T follicular helper cell (primary cell): ENCODE measurements around the gene RAVER2.
"Not testable (repeated sequence)": the region's sequence is repeated elsewhere in the genome, so short reads cannot be mapped to it uniquely, and the experiment has no call there.

Source experiments
- DNase-seq: peaks from one replicate; pipeline ENCODE4 v3.0.0-alpha.2; 2020; ENCODE audit warnings: low read depth

RAVER2 gene

DNA sequence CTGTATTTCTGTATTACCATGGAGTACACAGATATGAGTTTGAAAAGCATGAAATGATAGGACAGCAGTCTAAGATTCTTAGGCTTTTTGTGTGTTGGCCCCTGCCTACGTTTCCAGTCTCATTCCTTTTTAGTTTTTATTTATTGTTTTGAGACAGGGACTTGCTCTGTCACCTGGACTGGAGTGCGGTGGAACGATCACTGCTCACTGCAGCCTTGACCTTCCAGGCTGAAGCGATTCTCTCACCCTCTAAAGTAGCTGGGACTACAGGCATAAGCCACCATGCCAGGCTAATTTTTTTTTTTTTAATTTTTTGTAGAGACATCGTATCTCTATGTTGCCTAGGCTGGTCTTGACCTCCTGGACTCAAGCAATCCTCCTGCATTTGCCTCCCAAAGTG lies 3.8 kb downstream of the RAVER2 start:
- no peak for DNase-seq

DNA sequence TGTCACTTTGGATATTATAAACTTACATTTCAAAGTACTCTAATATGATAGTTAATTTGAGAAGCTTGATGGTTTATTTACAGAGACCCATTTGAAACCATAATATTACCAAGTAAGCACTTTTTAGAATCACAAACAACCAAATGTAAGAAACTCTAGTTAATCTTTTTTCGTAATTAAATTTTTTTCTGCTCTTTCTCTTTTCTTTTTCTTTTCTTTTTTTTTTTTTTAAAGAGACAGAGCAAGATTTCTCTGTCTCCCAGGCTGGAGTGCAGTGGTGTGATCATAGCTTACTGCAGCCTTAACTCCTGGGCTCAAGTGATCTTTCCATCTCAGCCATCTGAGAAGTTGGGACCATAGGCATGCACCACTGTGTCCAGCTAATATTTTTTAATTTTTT lies 5.2 kb downstream of the RAVER2 start:
- no peak for DNase-seq

DNA sequence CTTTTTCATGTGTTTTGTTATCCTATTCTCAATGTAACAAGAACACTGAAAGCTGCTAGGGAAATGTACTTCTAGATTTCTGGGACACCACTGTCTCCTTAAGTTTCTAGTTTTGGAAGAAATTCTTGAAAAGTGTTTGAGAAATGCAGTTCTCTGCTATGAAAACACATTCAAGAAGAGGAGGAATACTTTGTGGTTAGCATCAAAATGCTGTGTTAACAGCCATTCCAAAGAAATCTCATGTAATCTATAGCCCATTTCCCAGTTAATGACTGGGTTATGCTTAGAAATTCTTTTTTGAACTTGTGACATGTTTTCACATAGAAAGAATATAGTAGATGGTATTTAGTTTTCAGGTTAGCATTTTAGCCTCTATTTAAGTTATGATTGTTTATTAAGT lies 6.0 kb downstream of the RAVER2 start:
- DNase-seq: no peak

- no peak for DNase-seq
Measured at GRCh38 chr1:64754173-64754572, 9.3 kb downstream of the RAVER2 start.

DNA sequence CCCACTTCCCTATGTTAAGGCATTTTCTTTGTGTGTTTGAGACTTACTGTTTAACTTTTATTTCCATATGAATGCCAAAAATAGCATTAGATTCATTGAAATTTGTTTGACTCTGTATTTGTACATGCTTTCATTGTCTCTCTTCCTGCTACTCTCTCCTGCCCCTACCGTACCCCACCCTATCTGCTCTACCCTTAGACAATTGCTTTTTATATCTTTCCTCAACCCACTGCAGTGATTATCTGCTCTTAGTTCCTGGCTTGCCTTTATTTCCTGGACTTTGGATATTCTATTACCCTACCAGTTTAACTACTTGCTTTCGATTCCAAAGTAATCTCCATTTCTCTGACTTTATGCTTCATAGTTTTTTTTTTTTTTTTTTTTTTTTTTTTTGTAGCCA lies 10.5 kb downstream of the RAVER2 start:
- no peak for DNase-seq

- no peak for DNase-seq
Measured at GRCh38 chr1:64756770-64757169, 11.9 kb downstream of the RAVER2 start.

- DNase-seq: no peak
Measured at GRCh38 chr1:64757213-64757612, 12.3 kb downstream of the RAVER2 start.

GRCh38 chr1:64758233-64758632 lies 13.4 kb downstream of the RAVER2 start:
- no peak for DNase-seq

GRCh38 chr1:64759968-64760367 lies 15.1 kb downstream of the RAVER2 start:
- DNase-seq: no peak

DNA sequence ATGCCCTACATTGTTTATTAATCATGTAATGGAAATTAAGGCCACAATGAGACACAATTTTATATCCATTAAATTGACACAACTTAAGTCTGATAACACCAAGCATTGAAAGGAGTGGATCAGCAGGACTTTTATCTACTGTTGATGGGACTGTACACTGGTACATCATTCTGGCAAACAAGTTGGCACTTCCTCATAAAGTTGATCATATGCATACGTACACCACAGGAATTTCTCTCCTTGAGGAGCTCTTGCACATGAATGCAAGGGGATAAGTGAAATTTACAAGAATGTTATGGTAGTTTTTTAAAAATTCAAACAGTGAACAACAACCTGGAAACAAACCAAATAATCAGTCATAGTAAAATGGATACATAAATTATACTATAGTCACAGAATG lies 20.1 kb downstream of the RAVER2 start:
- no peak for DNase-seq

- no peak for DNase-seq
Measured at GRCh38 chr1:64765826-64766225, 21.0 kb downstream of the RAVER2 start.

- DNase-seq: no peak
Measured at GRCh38 chr1:64766429-64766828, 21.6 kb downstream of the RAVER2 start.

GRCh38 chr1:64769482-64769881 lies 24.6 kb downstream of the RAVER2 start:
- no peak for DNase-seq

- no peak for DNase-seq
Measured at GRCh38 chr1:64769971-64770370, 25.1 kb downstream of the RAVER2 start.

DNA sequence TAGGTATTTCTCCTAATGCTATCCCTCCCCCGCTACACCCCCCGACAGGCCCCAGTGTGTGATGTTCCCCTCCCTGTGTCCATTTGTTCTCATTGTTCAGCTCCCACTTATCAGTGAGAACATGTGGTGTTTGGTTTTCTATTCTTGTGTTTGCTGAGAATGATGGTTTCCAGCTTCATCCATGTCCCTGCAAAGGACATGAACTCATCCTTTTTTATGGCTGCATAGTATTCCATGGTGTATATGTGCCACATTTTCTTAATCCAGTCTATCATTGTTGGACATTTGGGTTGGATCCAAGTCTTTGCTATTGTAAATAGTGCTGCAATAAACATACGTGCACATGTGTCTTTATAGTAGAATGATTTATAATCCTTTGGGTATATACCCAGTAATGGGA lies 28.4 kb downstream of the RAVER2 start:
- DNase-seq: not testable (repeated sequence)

DNA sequence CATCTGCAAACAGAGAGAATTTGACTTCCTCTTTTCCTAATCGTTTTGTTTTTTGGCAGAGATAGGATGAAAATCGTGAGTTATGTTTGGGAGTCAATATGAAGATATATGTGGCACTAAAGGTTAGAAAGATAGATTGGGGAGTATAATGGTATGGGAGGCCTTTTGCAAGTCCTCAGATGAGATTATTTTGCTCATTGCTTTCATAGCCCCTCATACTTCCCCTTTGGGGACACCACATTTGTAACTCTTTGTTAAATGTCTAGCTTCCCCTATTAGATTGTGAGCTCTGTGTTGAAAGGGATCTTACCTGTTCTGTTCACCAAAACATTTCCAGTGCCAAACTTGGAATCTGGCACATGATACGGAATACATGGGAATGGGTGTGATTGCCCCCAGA lies 30.2 kb downstream of the RAVER2 start:
- no peak for DNase-seq

- not testable (repeated sequence) for DNase-seq
Measured at GRCh38 chr1:64782044-64782443, 37.2 kb downstream of the RAVER2 start.

- not testable (repeated sequence) for DNase-seq
Measured at GRCh38 chr1:64782848-64783247, 38.0 kb downstream of the RAVER2 start.

- no peak for DNase-seq
Measured at GRCh38 chr1:64790832-64791487, 46.1 kb downstream of the RAVER2 start.

DNA sequence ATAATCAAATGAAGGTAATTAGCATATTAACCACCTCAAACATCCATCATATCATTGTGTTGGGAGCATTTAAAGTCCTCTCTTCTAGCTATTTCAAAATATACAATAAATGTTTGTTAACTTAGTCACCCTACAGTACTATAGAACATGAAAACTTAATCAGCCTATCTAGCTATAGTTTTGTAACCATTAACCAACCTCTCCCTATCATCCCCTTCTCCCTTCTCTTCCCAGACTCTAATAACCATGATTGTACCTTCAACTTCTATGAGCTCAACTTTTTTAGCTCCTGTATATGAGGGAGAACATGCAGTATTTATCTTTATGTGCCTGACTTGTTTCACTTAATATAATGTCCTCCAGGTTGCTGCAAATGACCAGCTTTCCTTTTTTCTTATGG lies 54.0 kb downstream of the RAVER2 start:
- no peak for DNase-seq

- no peak for DNase-seq
Measured at GRCh38 chr1:64801851-64802523, 57.1 kb downstream of the RAVER2 start.

- DNase-seq: no peak
Measured at GRCh38 chr1:64809309-64809708, 64.4 kb downstream of the RAVER2 start.

GRCh38 chr1:64810001-64810400 lies 65.1 kb downstream of the RAVER2 start:
- DNase-seq: no peak

DNA sequence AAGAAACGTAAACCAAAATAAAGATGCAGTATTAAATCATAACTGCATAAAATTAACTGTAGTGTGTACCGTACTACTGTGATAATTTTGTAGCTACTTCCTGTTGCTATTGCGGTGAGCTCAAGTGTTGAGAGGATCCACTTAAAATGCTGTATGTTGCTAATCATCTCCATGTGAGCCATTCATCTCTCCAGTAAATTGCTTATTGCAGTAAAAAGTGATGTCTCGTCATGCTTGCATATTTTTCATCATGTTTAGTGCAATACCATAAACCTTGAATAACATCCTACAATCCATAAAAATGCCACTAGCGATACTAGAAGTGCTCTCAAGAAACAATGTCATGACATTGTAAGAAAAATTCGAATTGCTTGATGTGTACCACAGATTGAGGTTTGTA lies 66.3 kb downstream of the RAVER2 start:
- DNase-seq: no peak
